HFFc6 (cell line): ENCODE results near the gene AFAP1L1. TPM values are rescaled to one million over a fixed set of nuclear protein-coding genes. Genes with fewer than 3 reads are reported as not detected.

ENCODE experiments used
- DNase-seq: peaks from one replicate; pipeline ENCODE4 v3.0.0-alpha.2; 2018
- H3K27ac Mint-ChIP-seq: 2 replicates; pipeline ENCODE4 v1.8.0; 2020; ENCODE audit warnings: mild to moderate bottlenecking, mixed read lengths
- H3K27me3 Mint-ChIP-seq: 2 replicates; pipeline ENCODE4 v1.8.0; 2021; ENCODE audit warnings: mild to moderate bottlenecking, moderate library complexity, mixed read lengths; ENCODE audit not compliant: insufficient read depth
- H3K36me3 Mint-ChIP-seq: 2 replicates; pipeline ENCODE4 v1.8.0; 2021; ENCODE audit warnings: low read depth, mixed read lengths
- H3K4me1 Mint-ChIP-seq: 2 replicates; pipeline ENCODE4 v1.8.0; 2020; ENCODE audit warnings: low read depth, mixed read lengths
- H3K4me3 Mint-ChIP-seq: 2 replicates; pipeline ENCODE4 v1.8.0; 2020; ENCODE audit warnings: mild to moderate bottlenecking, moderate library complexity, mixed read lengths
- H3K9me3 Mint-ChIP-seq: 2 replicates; pipeline ENCODE4 v1.8.0; 2020; ENCODE audit warnings: mild to moderate bottlenecking, mixed read lengths
- total RNA-seq, 6 experiments: library from RNA; stranded (reverse); fragmentation: NEBNext Ultra II Directional; extraction: Animal tissue kit (Norgen Biotek cat#: 25700); gene quantifications; 2 replicates in 1 of 6; 3 replicates in 5 of 6; pipeline ENCODE4 v1.2.3, GENCODE V29; 2021
- TF ChIP-seq, protein P1 (sequence below): fragments of 200-600 bp; sonication (generic); IDR thresholded peaks from 2 replicates; pipeline ENCODE4 v1.5.0; 2021; ENCODE audit warnings: antibody characterized with exemption, mild to moderate bottlenecking

Gene AFAP1L1
- total RNA-seq, 6 experiments from 2014 or later: 3.2 to 7.5 (median 5.4) TPM

DNA sequence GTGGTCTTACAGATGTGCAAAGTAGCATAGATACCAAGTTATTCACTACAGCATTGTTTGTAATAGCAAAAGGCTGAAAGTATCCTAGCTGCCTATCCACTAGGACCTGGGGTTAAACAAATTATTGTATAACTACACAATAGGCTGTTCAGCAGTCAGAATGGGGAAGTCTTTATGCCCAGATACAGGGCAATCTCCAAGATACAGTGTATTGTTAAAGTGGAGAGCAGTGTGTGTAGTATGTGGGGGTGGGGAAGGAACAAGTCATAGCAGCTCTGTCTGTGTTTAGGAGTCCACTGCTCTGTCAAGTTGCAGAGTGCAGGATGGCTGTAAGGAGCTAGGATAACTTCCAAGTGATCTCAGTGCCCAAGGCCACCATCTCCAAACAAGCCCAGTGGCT, 91.7 kb downstream of the AFAP1L1 start:
- no peaks in the 10 kb centered on the region for H3K36me3 Mint-ChIP-seq
- DNase-seq: no peak
- TF ChIP-seq, protein P1, sequence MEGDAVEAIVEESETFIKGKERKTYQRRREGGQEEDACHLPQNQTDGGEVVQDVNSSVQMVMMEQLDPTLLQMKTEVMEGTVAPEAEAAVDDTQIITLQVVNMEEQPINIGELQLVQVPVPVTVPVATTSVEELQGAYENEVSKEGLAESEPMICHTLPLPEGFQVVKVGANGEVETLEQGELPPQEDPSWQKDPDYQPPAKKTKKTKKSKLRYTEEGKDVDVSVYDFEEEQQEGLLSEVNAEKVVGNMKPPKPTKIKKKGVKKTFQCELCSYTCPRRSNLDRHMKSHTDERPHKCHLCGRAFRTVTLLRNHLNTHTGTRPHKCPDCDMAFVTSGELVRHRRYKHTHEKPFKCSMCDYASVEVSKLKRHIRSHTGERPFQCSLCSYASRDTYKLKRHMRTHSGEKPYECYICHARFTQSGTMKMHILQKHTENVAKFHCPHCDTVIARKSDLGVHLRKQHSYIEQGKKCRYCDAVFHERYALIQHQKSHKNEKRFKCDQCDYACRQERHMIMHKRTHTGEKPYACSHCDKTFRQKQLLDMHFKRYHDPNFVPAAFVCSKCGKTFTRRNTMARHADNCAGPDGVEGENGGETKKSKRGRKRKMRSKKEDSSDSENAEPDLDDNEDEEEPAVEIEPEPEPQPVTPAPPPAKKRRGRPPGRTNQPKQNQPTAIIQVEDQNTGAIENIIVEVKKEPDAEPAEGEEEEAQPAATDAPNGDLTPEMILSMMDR: no peak
- H3K27me3 Mint-ChIP-seq: peaks cover 4% of the 10 kb centered on the region
- H3K4me3 Mint-ChIP-seq: no peak overlapping the region
- H3K4me1 Mint-ChIP-seq: peaks cover 21% of the 10 kb centered on the region
- H3K27ac Mint-ChIP-seq: no peak overlapping the region
- H3K9me3 Mint-ChIP-seq: no peaks in the 10 kb centered on the region

DNA sequence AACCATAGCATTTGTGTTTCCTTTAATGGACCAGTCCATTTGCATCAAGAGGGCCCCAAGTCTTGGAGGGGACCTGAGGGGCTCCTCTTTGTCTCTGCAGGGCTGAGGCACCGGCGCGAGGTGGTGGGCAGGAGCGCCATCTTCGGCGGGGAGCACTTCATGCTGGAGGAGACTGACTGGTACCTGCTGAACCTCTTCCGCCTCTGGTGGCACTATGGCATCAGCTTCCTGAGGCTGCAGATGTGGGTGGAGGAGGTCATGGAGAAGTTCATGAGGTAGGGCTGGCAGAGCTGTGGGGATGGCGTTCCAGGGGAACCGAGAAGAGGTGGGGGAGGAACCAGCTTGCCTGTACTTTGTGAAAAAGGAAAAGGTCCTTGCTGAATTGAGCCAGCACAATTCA, 92.3 kb downstream of the AFAP1L1 start:
- Mint-ChIP-seq H3K4me3 (no peak overlapping the region), H3K4me1 (peaks cover 15% of the 10 kb centered on the region), H3K9me3 (no peaks in the 10 kb centered on the region), H3K27ac (no peak overlapping the region), H3K36me3 (no peaks in the 10 kb centered on the region), H3K27me3 (peaks cover 4% of the 10 kb centered on the region)
- TF ChIP-seq, protein P1: no peak
- no peak for DNase-seq

DNA sequence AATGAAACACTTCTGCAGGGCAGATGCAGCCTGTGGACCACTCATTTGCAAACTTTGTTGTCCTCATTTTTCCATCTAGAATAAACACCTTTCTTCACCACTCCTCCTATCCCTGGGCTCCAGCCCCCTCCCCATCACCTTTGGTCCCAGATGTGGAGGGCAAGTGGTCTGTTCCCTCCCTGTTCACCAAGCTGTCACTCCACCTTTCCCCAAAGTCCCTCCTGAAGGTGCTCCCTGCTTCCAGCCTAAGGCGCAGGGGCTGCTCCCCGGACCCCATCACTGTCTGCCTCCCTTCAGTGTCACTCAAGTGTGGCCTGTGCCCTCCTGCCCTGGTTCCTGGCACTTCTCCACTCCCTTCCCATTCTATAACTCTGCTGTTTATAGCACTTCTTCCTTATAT, 93.1 kb downstream of the AFAP1L1 start:
- DNase-seq: no peak
- TF ChIP-seq, protein P1: no peak
- H3K27me3 Mint-ChIP-seq: peaks cover 4% of the 10 kb centered on the region
- H3K27ac Mint-ChIP-seq: no peak overlapping the region
- peaks cover 10% of the 10 kb centered on the region; the same call in 1 of the 2 replicates for H3K4me1 Mint-ChIP-seq
- H3K9me3 Mint-ChIP-seq: no peaks in the 10 kb centered on the region
- no peaks in the 10 kb centered on the region for H3K36me3 Mint-ChIP-seq
- H3K4me3 Mint-ChIP-seq: no peak overlapping the region

DNA sequence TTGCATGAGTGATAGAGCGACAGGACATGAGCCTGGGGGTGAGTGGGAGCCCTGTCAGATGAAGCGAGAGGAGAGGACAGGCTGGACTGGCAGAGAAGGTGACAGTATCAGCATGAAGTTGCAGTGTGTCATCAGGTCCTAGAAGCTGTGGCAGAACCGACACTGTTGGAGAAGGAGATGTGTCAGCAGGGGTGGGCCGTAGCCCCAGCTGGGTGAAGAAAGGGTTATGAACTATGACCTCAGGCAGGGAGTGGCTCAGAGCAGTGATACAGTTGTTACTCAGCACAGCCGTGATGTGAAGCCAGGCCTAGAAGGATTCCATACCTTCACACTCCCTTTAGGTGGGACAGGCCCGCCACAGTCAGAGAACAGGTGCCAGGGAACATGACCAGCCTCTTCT, 93.8 kb downstream of the AFAP1L1 start:
- Mint-ChIP-seq H3K27me3 (peaks cover 4% of the 10 kb centered on the region), H3K4me3 (no peak overlapping the region), H3K4me1 (peaks cover 10% of the 10 kb centered on the region; the same call in 1 of the 2 replicates), H3K36me3 (no peaks in the 10 kb centered on the region), H3K27ac (no peak overlapping the region), H3K9me3 (no peaks in the 10 kb centered on the region)
- DNase-seq: no peak
- TF ChIP-seq, protein P1: no peak

DNA sequence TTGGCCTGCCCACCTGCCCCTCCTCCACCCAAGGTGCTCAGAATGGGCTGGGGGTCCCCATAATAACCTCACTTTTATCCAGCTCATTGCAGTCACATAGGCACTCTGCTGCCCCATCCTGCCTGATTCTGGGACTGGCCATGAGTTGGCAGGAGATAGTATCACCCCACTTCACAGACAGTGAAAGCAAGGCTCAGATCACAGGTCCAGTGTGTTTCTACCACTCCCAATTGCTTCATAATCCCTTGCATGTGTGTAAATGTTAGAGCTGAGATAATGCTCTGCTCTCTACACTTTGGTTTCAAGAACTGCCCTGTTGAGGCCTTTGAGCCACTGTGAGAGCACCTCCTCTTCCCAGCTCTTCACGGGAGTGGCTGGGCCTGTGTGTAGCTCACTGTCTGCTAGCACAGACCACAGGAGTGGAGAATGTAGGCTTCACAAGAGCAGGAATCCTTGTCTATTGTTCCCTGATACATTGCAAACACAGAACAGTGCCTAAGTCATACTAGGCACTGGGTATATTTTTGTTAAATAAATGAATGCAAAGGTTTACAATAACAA, 94.6 kb downstream of the AFAP1L1 start:
- peaks cover 4% of the 10 kb centered on the region for H3K27me3 Mint-ChIP-seq
- H3K4me3 Mint-ChIP-seq: no peak overlapping the region
- no peak overlapping the region for H3K27ac Mint-ChIP-seq
- TF ChIP-seq, protein P1: no peak
- H3K4me1 Mint-ChIP-seq: peaks cover 10% of the 10 kb centered on the region; the same call in 1 of the 2 replicates
- H3K9me3 Mint-ChIP-seq: no peaks in the 10 kb centered on the region
- no peak for DNase-seq
- H3K36me3 Mint-ChIP-seq: no peaks in the 10 kb centered on the region
